Body of pancreas (tissue), 4 donors: ENCODE data around the gene LRP2BP. TPM values are rescaled to one million over a fixed set of nuclear protein-coding genes. Genes with fewer than 3 reads are reported as not detected.
"Not testable (repeated sequence)": the region's sequence is repeated elsewhere in the genome, so short reads cannot be mapped to it uniquely, and the experiment has no call there.

Source experiments
- ATAC-seq: fragments of 150-250 bp; one replicate; pipeline ENCODE4 v1.9.1; 2016
- DNase-seq, 4 donors: peaks; one replicate each; pipeline ENCODE4 v3.0.0-alpha.2; 2019
- H3K27ac ChIP-seq, 4 donors: fragments of 200-600 bp; sonication (generic); 1 replicate in 3 of 4; 2 replicates in 1 of 4; pipeline versions ENCODE4 v1.5.1 to v1.6.1; 2016 to 2019; ENCODE audit warnings: mild to moderate bottlenecking in 1 of 4, mixed read lengths in 1 of 4, moderate library complexity in 1 of 4
- H3K27me3 ChIP-seq, 2 donors: fragments of 200-600 bp; sonication (generic); one replicate each; pipeline ENCODE4 v1.6.0; 2016; ENCODE audit warnings: mild to moderate bottlenecking in 1 of 2
- H3K36me3 ChIP-seq, 2 donors: fragments of 200-600 bp; sonication (generic); replicated peaks in 1 of 2; 2 replicates each; pipeline ENCODE4 v1.5.1; 2016; ENCODE audit warnings: low read depth in 2 of 2; ENCODE audit not compliant: insufficient read depth in 1 of 2
- H3K4me1 ChIP-seq: fragments of 200-600 bp; sonication (generic); one replicate; pipeline ENCODE4 v1.6.0; 2016
- H3K4me3 ChIP-seq, 2 donors: fragments of 200-600 bp; sonication (generic); 1 replicate in 1 of 2; 2 replicates in 1 of 2; pipeline ENCODE4 v1.5.1; 2016 to 2019
- H3K9me3 ChIP-seq, 3 donors: fragments of 200-600 bp; sonication (generic); 1 replicate in 2 of 3; 2 replicates in 1 of 3; pipeline ENCODE4 v1.5.1; 2016
- POLR2A ChIP-seq, 3 donors: fragments of 450-650 bp; IDR thresholded peaks; one replicate each; pipeline ENCODE4 v1.6.1; 2016; ENCODE audit warnings: antibody characterized with exemption in 3 of 3, mild to moderate bottlenecking in 2 of 3
- WGBS, 2 donors: methylation state at CpG; one replicate each; pipeline ENCODE4 v1.1.5; 2017; 5-methylcytosine and 5-hydroxymethylcytosine counted together
- intact Hi-C: fragments of 100-400 bp; cut with DNase I; formaldehyde crosslinking; loops from one replicate; pipeline ENCODE4 v1.15.1; 2023
- small RNA-seq: library from RNA; depleted of rRNA; stranded (forward); fragments of <200 nt; gene quantifications from one replicate; pipeline ENCODE3, GENCODE V24; 2016
- total RNA-seq, 2 donors: library from RNA; depleted of rRNA; stranded (reverse); fragments of >200 nt; gene quantifications; one replicate each; pipeline ENCODE4 v1.1.0, GENCODE V29; 2016
- TF ChIP-seq, protein P1 (sequence below), 7 experiments: fragments of 450-650 bp in 4 of 7; fragments of 200-600 bp in 3 of 7; sonication (generic) in 3 of 7; IDR thresholded peaks; one replicate each; pipeline ENCODE4 v1.5.1; 2016 to 2019; ENCODE audit warnings: antibody characterized with exemption in 7 of 7

The LRP2BP gene
- total RNA-seq, 2 donors from 2014 or later: 2.0 to 2.1 TPM

DNA sequence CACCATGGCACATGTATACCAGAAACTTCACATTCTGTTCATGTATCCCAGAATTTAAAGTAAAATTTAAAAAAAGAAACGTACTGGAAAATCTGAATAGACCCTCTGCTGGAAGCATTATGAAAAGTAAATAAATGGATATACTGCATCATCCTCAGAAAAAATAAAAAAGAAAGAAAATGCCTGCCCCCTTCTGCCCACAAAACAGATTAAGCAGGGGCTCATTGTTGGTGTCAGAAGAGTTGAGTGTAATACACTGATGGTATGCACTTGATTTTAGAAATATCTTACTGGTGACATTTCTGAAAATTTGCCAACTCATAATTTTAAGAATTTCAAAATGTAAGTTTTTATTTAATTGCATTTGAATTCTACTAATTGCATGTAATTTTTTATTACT lies 77.8 kb downstream of the LRP2BP start:
- Histone ChIP-seq H3K4me3 (no peak overlapping the region), H3K36me3 (peaks cover 0 to 4% of the 10 kb centered on the region in 2 donors), H3K4me1 (peaks cover 4% of the 10 kb centered on the region), H3K27me3 (no peaks in the 10 kb centered on the region), H3K9me3 (no peaks in the 10 kb centered on the region), H3K27ac (no peak overlapping the region)
- no peak for TF ChIP-seq POLR2A (IDR thresholded peaks at IDR 0.05)
- TF ChIP-seq, protein P1, sequence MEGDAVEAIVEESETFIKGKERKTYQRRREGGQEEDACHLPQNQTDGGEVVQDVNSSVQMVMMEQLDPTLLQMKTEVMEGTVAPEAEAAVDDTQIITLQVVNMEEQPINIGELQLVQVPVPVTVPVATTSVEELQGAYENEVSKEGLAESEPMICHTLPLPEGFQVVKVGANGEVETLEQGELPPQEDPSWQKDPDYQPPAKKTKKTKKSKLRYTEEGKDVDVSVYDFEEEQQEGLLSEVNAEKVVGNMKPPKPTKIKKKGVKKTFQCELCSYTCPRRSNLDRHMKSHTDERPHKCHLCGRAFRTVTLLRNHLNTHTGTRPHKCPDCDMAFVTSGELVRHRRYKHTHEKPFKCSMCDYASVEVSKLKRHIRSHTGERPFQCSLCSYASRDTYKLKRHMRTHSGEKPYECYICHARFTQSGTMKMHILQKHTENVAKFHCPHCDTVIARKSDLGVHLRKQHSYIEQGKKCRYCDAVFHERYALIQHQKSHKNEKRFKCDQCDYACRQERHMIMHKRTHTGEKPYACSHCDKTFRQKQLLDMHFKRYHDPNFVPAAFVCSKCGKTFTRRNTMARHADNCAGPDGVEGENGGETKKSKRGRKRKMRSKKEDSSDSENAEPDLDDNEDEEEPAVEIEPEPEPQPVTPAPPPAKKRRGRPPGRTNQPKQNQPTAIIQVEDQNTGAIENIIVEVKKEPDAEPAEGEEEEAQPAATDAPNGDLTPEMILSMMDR (IDR thresholded peaks at IDR 0.05): no peak
- ATAC-seq (no peak), DNase-seq (no peak)
- intact Hi-C loops: no loop called here
- 91 to 100% methylated on average over 1 of the region's 1 CpG for WGBS, 2 donors

DNA sequence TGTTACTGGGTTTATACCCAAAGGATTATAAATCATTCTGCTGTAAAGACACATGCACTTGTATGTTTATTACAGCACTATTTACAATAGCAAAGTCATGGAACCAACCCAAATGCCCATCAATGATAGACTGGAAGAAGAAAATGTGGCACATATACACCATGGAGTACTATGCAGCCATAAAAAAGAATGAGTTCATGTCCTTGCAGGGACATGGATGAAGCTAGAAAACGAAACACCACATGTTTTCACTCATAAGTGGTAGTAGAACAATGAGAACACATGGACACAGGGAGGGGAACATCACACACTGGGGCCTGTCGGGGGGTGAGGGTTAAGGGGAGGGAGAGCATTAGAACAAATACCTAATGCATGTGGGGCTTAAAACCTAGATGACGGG lies 78.3 kb downstream of the LRP2BP start:
- 84 to 88% methylated on average over 3 of the region's 3 CpGs for WGBS, 2 donors
- H3K9me3 ChIP-seq, H3K36me3 ChIP-seq, H3K4me1 ChIP-seq, ATAC-seq, H3K27me3 ChIP-seq, intact Hi-C loops, DNase-seq, H3K4me3 ChIP-seq, H3K27ac ChIP-seq: not testable (repeated sequence)

Small RNA genes lying within 50 kb of the gene (small RNA-seq; reads per million reads assigned to genes)
- not detected for gene RF00019

Other genes starting within 250 kb of the LRP2BP start
- 10 to 100 TPM; 17.1 to 19.5 TPM for gene CFAP97, start 191.9 kb downstream of the LRP2BP start, total RNA-seq
- 10 to 100 TPM; 16.6 to 25.7 TPM for gene SNX25, start 186.3 kb downstream of the LRP2BP start, total RNA-seq
- gene ANKRD37, start 917 bp upstream of the LRP2BP start, total RNA-seq: 10 to 100 TPM; 10.1 to 22.4 TPM
- 10 to 100 TPM; 14.8 to 18.5 TPM for gene UFSP2, start 30.0 kb upstream of the LRP2BP start, total RNA-seq
- 10 to 100 TPM; 15.3 to 20.1 TPM for gene CCDC110, start 75.8 kb upstream of the LRP2BP start, total RNA-seq
- 10 to 100 TPM; 22.1 to 40.2 TPM for gene PDLIM3, start 139.6 kb upstream of the LRP2BP start, total RNA-seq